Activated T-cell treated with anti-CD3 and anti-CD28 coated beads, Interleukin-2, amount 50 U/mL, for 72 hours (primary cell): ENCODE data around the gene REM2. TPM values are rescaled to one million over a fixed set of nuclear protein-coding genes. Genes with fewer than 3 reads are reported as not detected.
"Not testable (repeated sequence)": the region's sequence is repeated elsewhere in the genome, so short reads cannot be mapped to it uniquely, and the experiment has no call there.

Experiments
- ATAC-seq, 2 donors: fragments of 150-1000 bp; cut with Tn5 transposase; replicated peaks in 1 of 2; 2 replicates each; pipeline ENCODE4 v1.10.0; 2021; ENCODE audit warnings: moderate library complexity in 2 of 2, mild to moderate bottlenecking in 1 of 2
- DNase-seq, 2 donors: peaks; one replicate each; pipeline ENCODE4 v3.0.0; 2021 to 2022; ENCODE audit warnings: mixed read lengths in 1 of 2
- H3K27ac Mint-ChIP-seq: one replicate; pipeline ENCODE4 v1.8.0; 2022; ENCODE audit warnings: mild to moderate bottlenecking, moderate library complexity, mixed read lengths
- H3K27me3 Mint-ChIP-seq: one replicate; pipeline ENCODE4 v1.8.0; 2022; ENCODE audit warnings: low read depth, mixed read lengths
- H3K36me3 Mint-ChIP-seq, 2 donors: one replicate each; pipeline ENCODE4 v1.8.0; 2022; ENCODE audit warnings: mixed read lengths in 2 of 2, mild to moderate bottlenecking in 1 of 2; ENCODE audit not compliant: insufficient read depth in 2 of 2
- H3K4me1 Mint-ChIP-seq: one replicate; pipeline ENCODE4 v1.8.0; 2022; ENCODE audit warnings: low read depth, mixed read lengths
- H3K4me3 Mint-ChIP-seq, 2 donors: one replicate each; pipeline ENCODE4 v1.8.0; 2022; ENCODE audit warnings: mild to moderate bottlenecking in 2 of 2, mixed read lengths in 2 of 2, moderate library complexity in 2 of 2
- H3K9me3 Mint-ChIP-seq, 2 donors: one replicate each; pipeline ENCODE4 v1.8.0; 2022; ENCODE audit warnings: mixed read lengths in 2 of 2
- total RNA-seq, 2 donors: library from RNA; stranded (reverse); gene quantifications; one replicate each; pipeline ENCODE4 v1.2.3, GENCODE V29; 2022

Gene REM2
- total RNA-seq, 2 donors from 2014 or later = 4.6 to 4.7 TPM

GRCh38 chr14:22843123-22843925 lies 39.7 kb upstream of the REM2 start:
- ATAC-seq (no peak), DNase-seq (no peak)
- Mint-ChIP-seq H3K36me3 (no peaks in the 10 kb centered on the region), H3K27ac (no peak overlapping the region), H3K9me3 (no peaks in the 10 kb centered on the region), H3K27me3 (peaks cover 11% of the 10 kb centered on the region), H3K4me3 (no peak overlapping the region), H3K4me1 (peaks cover 5% of the 10 kb centered on the region)

- ATAC-seq (no peak), DNase-seq (no peak)
These were observed 38.6 kb upstream of the REM2 start for GRCh38 chr14:22844221-22845102.

GRCh38 chr14:22845103-22845394 lies 38.0 kb upstream of the REM2 start:
- Mint-ChIP-seq H3K9me3 (no peaks in the 10 kb centered on the region), H3K27me3 (peaks cover 13% of the 10 kb centered on the region), H3K4me3 (no peak overlapping the region), H3K36me3 (no peaks in the 10 kb centered on the region), H3K27ac (no peak overlapping the region), H3K4me1 (no peaks in the 10 kb centered on the region)
- ATAC-seq (no peak), DNase-seq (no peak)

More at GRCh38 chr14:22844221-22845102, 38.6 kb upstream of the REM2 start:
- H3K36me3 Mint-ChIP-seq = no peaks in the 10 kb centered on the region
- no peak overlapping the region for H3K4me3 Mint-ChIP-seq
- no peaks in the 10 kb centered on the region for H3K9me3 Mint-ChIP-seq
- no peak overlapping the region for H3K27ac Mint-ChIP-seq
- peaks cover 13% of the 10 kb centered on the region for H3K27me3 Mint-ChIP-seq
- H3K4me1 Mint-ChIP-seq = no peaks in the 10 kb centered on the region

- no peak for ATAC-seq
- peaks cover 1% of the 10 kb centered on the region for H3K4me1 Mint-ChIP-seq
- peaks cover 13% of the 10 kb centered on the region for H3K27me3 Mint-ChIP-seq
- H3K27ac Mint-ChIP-seq = no peak overlapping the region
- no peaks in the 10 kb centered on the region for H3K36me3 Mint-ChIP-seq
- no peak for DNase-seq
- no peaks in the 10 kb centered on the region for H3K9me3 Mint-ChIP-seq
- no peak overlapping the region for H3K4me3 Mint-ChIP-seq
These were observed 37.0 kb upstream of the REM2 start for GRCh38 chr14:22845821-22846625.

GRCh38 chr14:22846811-22847307 lies 36.2 kb upstream of the REM2 start:
- no peaks in the 10 kb centered on the region for H3K9me3 Mint-ChIP-seq
- H3K27ac Mint-ChIP-seq = no peak overlapping the region
- ATAC-seq (no peak), DNase-seq (no peak)
- peaks cover 13% of the 10 kb centered on the region for H3K27me3 Mint-ChIP-seq
- no peaks in the 10 kb centered on the region for H3K36me3 Mint-ChIP-seq
- peaks cover 8% of the 10 kb centered on the region for H3K4me1 Mint-ChIP-seq
- no peak overlapping the region for H3K4me3 Mint-ChIP-seq

- no peak overlapping the region for H3K4me3 Mint-ChIP-seq
- ATAC-seq (no peak), DNase-seq (no peak)
- H3K36me3 Mint-ChIP-seq = no peaks in the 10 kb centered on the region
- peaks cover 11% of the 10 kb centered on the region for H3K4me1 Mint-ChIP-seq
- no peak overlapping the region for H3K27ac Mint-ChIP-seq
- peaks cover 13% of the 10 kb centered on the region for H3K27me3 Mint-ChIP-seq
- no peaks in the 10 kb centered on the region for H3K9me3 Mint-ChIP-seq
These were observed 35.2 kb upstream of the REM2 start for GRCh38 chr14:22847661-22848341.

- Mint-ChIP-seq H3K27me3 (peaks cover 13% of the 10 kb centered on the region), H3K4me1 (peaks cover 17% of the 10 kb centered on the region), H3K9me3 (no peaks in the 10 kb centered on the region), H3K27ac (no peak overlapping the region), H3K4me3 (no peak overlapping the region), H3K36me3 (no peaks in the 10 kb centered on the region)
- DNase-seq (no peak), ATAC-seq (no peak)
These were observed 34.5 kb upstream of the REM2 start for GRCh38 chr14:22848351-22849164.

- no peaks in the 10 kb centered on the region for H3K36me3 Mint-ChIP-seq
- peaks cover 17% of the 10 kb centered on the region for H3K4me1 Mint-ChIP-seq
- no peak overlapping the region for H3K4me3 Mint-ChIP-seq
- H3K27me3 Mint-ChIP-seq = peaks cover 13% of the 10 kb centered on the region
- DNase-seq (no peak), ATAC-seq (no peak)
- no peak overlapping the region for H3K27ac Mint-ChIP-seq
- no peaks in the 10 kb centered on the region for H3K9me3 Mint-ChIP-seq
These were observed 33.7 kb upstream of the REM2 start for GRCh38 chr14:22849212-22849819.

GRCh38 chr14:22850944-22851764 lies 31.9 kb upstream of the REM2 start:
- H3K36me3 Mint-ChIP-seq = peaks cover 0 to 2% of the 10 kb centered on the region in 2 donors
- peaks cover 27% of the 10 kb centered on the region for H3K4me1 Mint-ChIP-seq
- no peak overlapping the region for H3K27ac Mint-ChIP-seq
- peaks cover 18% of the 10 kb centered on the region for H3K27me3 Mint-ChIP-seq
- no peaks in the 10 kb centered on the region for H3K9me3 Mint-ChIP-seq
- peak overlapping the region in 1 of 2 donors; percentile 3 for H3K4me3 Mint-ChIP-seq
- peak; percentile 62 to 64 for DNase-seq
- peak; percentile 57 to 79 for ATAC-seq

- not testable (repeated sequence) for H3K36me3 Mint-ChIP-seq, H3K4me3 Mint-ChIP-seq, DNase-seq, H3K9me3 Mint-ChIP-seq, ATAC-seq, H3K27ac Mint-ChIP-seq
- H3K4me1 Mint-ChIP-seq = peaks cover 27% of the 10 kb centered on the region
- H3K27me3 Mint-ChIP-seq = peaks cover 21% of the 10 kb centered on the region
These were observed 30.8 kb upstream of the REM2 start for GRCh38 chr14:22852178-22852577.

- DNase-seq (no peak), ATAC-seq (no peak)
- H3K36me3 Mint-ChIP-seq = peaks cover 2 to 4% of the 10 kb centered on the region in 2 donors
- H3K4me1 Mint-ChIP-seq = peaks cover 30% of the 10 kb centered on the region
- H3K9me3 Mint-ChIP-seq = no peaks in the 10 kb centered on the region
- no peak overlapping the region for H3K27ac Mint-ChIP-seq
- H3K4me3 Mint-ChIP-seq = no peak overlapping the region
- H3K27me3 Mint-ChIP-seq = peaks cover 20% of the 10 kb centered on the region
These were observed 30.5 kb upstream of the REM2 start for GRCh38 chr14:22852599-22852939.
